Measurements from ENCODE around the gene PRODH. TPM values are rescaled to one million over a fixed set of nuclear protein-coding genes. Genes with fewer than 3 reads are reported as not detected.
"Not testable (repeated sequence)": the region's sequence is repeated elsewhere in the genome, so short reads cannot be mapped to it uniquely, and the experiment has no call there.

Gene PRODH
- total and polyA plus RNA-seq, 2 experiments from 2014 or later, result 10.0 to 67.4 TPM

- no peak for TF ChIP-seq ZNF331 (CRISPR knock-in tag; IDR thresholded peaks at IDR 0.05; ENCODE audit: low read depth)
- TF ChIP-seq CTCF (conservative IDR thresholded peaks at IDR 0.05; ENCODE audit: low read depth in 2 of 2), result no peak
- TF ChIP-seq EZH2phosphoT487 (IDR thresholded peaks at IDR 0.05; ENCODE audit: unreplicated experiment), result no peak
- TF ChIP-seq ETS1 (IDR thresholded peaks at IDR 0.05), result no peak
- no peak for TF ChIP-seq ZNF114 (CRISPR knock-in tag; IDR thresholded peaks at IDR 0.05)
Measured at GRCh38 chr22:18888115-18888514, 48.0 kb downstream of the PRODH start (continued).

- not testable (repeated sequence) for H2AFZ ChIP-seq; H3K27ac ChIP-seq (ENCODE audit: low read depth); H3F3A ChIP-seq (replicated peaks; ENCODE audit: low read depth); H3K27ac Mint-ChIP-seq; H3K36me3 ChIP-seq (ENCODE audit: insufficient read depth); H3K27me3 ChIP-seq (ENCODE audit: insufficient read depth); DNase-seq (ENCODE audit: low spot score); H3K36me3 Mint-ChIP-seq (ENCODE audit: low read depth); H3K27me3 Mint-ChIP-seq (ENCODE audit: insufficient read depth, low read depth, poor library complexity); H3K9me3 Mint-ChIP-seq; H3K4me3 Mint-ChIP-seq; H4K20me1 ChIP-seq (replicated peaks; ENCODE audit: insufficient read depth); H3K9me2 ChIP-seq (ENCODE audit: insufficient read depth); H3K4me1 ChIP-seq (ENCODE audit: insufficient read depth); H3K4me3 ChIP-seq; H3K4me2 ChIP-seq; ATAC-seq; H3K79me2 ChIP-seq (replicated peaks; ENCODE audit: insufficient read depth); H3K4me1 Mint-ChIP-seq
Measured at GRCh38 chr22:18884465-18884864, 51.6 kb downstream of the PRODH start.

- DNase-seq (ENCODE audit: low spot score); H3K9me3 Mint-ChIP-seq; H3K27me3 Mint-ChIP-seq (ENCODE audit: insufficient read depth, low read depth, poor library complexity); H2AFZ ChIP-seq; H3K36me3 Mint-ChIP-seq (ENCODE audit: low read depth); H3K27ac ChIP-seq (ENCODE audit: low read depth); H3K4me3 Mint-ChIP-seq; H3F3A ChIP-seq (replicated peaks; ENCODE audit: low read depth); H3K4me3 ChIP-seq; H3K4me1 ChIP-seq (ENCODE audit: insufficient read depth); H3K4me2 ChIP-seq; H3K27me3 ChIP-seq (ENCODE audit: insufficient read depth); H3K36me3 ChIP-seq (ENCODE audit: insufficient read depth); ATAC-seq; H3K9me2 ChIP-seq (ENCODE audit: insufficient read depth); H4K20me1 ChIP-seq (replicated peaks; ENCODE audit: insufficient read depth); H3K4me1 Mint-ChIP-seq; H3K79me2 ChIP-seq (replicated peaks; ENCODE audit: insufficient read depth); H3K27ac Mint-ChIP-seq: not testable (repeated sequence)
Measured at GRCh38 chr22:18881260-18881659, 54.8 kb downstream of the PRODH start.

Other genes with a start within 250 kb of the PRODH start
- gene DGCR6, start 30.0 kb downstream of the PRODH start, total RNA-seq (2014; rRNA removed; shearing (Covaris generic)), result 2.3 and 4.6 TPM in 2 replicates
- gene DGCR6, start 30.0 kb downstream of the PRODH start, polyA plus RNA-seq (2016; fragmentation: Nextera tagmentation; extraction: Ambion mirVana), result 1.4 and 2.2 TPM in 2 replicates
- 59.3 and 83.0 TPM in 2 replicates for gene DGCR2, start 186.1 kb upstream of the PRODH start, total RNA-seq (2014; rRNA removed; shearing (Covaris generic))
- 18.5 and 21.0 TPM in 2 replicates for gene DGCR2, start 186.1 kb upstream of the PRODH start, polyA plus RNA-seq (2016; fragmentation: Nextera tagmentation; extraction: Ambion mirVana)
- not detected in 2 replicates for gene TSSK2, start 195.0 kb upstream of the PRODH start, total RNA-seq (2014; rRNA removed; shearing (Covaris generic))
- gene TSSK2, start 195.0 kb upstream of the PRODH start, polyA plus RNA-seq (2016; fragmentation: Nextera tagmentation; extraction: Ambion mirVana), result not detected in 2 replicates
- gene ESS2, start 208.4 kb upstream of the PRODH start, total RNA-seq (2014; rRNA removed; shearing (Covaris generic)), result 18.4 and 21.6 TPM in 2 replicates
- gene ESS2, start 208.4 kb upstream of the PRODH start, polyA plus RNA-seq (2016; fragmentation: Nextera tagmentation; extraction: Ambion mirVana), result 12.3 and 15.2 TPM in 2 replicates
- not detected in 2 replicates for gene GSC2, start 214.0 kb upstream of the PRODH start, total RNA-seq (2014; rRNA removed; shearing (Covaris generic))
- not detected in 2 replicates for gene GSC2, start 214.0 kb upstream of the PRODH start, polyA plus RNA-seq (2016; fragmentation: Nextera tagmentation; extraction: Ambion mirVana)
- 210 and 242 TPM in 2 replicates for gene SLC25A1, start 242.4 kb upstream of the PRODH start, total RNA-seq (2014; rRNA removed; shearing (Covaris generic))
- gene SLC25A1, start 242.4 kb upstream of the PRODH start, polyA plus RNA-seq (2016; fragmentation: Nextera tagmentation; extraction: Ambion mirVana), result 141 and 145 TPM in 2 replicates

All from GM23338 (cell line).